ENCODE measurements around the gene NPHP1. TPM values are rescaled to one million over a fixed set of nuclear protein-coding genes. Genes with fewer than 3 reads are reported as not detected.
"Not testable (repeated sequence)": the region's sequence is repeated elsewhere in the genome, so short reads cannot be mapped to it uniquely, and the experiment has no call there.

NPHP1 gene
- total RNA-seq, 1 donor from 2014 or later, result 3.6 TPM

- Mint-ChIP-seq H3K27me3 (ENCODE audit: unreplicated experiment) (peaks cover 7% of the 10 kb centered on the region), H3K4me1 (ENCODE audit: unreplicated experiment) (peaks cover 9% of the 10 kb centered on the region), H3K4me3 (ENCODE audit: unreplicated experiment) (peak overlapping the region; percentile 89), H3K36me3 (ENCODE audit: unreplicated experiment) (no peaks in the 10 kb centered on the region), H3K9me3 (ENCODE audit: unreplicated experiment) (no peaks in the 10 kb centered on the region), H3K27ac (ENCODE audit: unreplicated experiment) (no peak overlapping the region)
- TF ChIP-seq, protein P1, sequence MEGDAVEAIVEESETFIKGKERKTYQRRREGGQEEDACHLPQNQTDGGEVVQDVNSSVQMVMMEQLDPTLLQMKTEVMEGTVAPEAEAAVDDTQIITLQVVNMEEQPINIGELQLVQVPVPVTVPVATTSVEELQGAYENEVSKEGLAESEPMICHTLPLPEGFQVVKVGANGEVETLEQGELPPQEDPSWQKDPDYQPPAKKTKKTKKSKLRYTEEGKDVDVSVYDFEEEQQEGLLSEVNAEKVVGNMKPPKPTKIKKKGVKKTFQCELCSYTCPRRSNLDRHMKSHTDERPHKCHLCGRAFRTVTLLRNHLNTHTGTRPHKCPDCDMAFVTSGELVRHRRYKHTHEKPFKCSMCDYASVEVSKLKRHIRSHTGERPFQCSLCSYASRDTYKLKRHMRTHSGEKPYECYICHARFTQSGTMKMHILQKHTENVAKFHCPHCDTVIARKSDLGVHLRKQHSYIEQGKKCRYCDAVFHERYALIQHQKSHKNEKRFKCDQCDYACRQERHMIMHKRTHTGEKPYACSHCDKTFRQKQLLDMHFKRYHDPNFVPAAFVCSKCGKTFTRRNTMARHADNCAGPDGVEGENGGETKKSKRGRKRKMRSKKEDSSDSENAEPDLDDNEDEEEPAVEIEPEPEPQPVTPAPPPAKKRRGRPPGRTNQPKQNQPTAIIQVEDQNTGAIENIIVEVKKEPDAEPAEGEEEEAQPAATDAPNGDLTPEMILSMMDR (IDR thresholded peaks at IDR 0.05), result no peak
- no peak for DNase-seq (ENCODE audit: extremely low spot score, unreplicated experiment)
Measured at GRCh38 chr2:110205660-110206455, 1.0 kb upstream of the NPHP1 start.

GRCh38 chr2:110198016-110198415, 6.8 kb downstream of the NPHP1 start:
- H3K4me3 Mint-ChIP-seq (ENCODE audit: unreplicated experiment), result no peak overlapping the region
- no peak for DNase-seq (ENCODE audit: extremely low spot score, unreplicated experiment)
- TF ChIP-seq, protein P1 (IDR thresholded peaks at IDR 0.05), result no peak
- H3K36me3 Mint-ChIP-seq (ENCODE audit: unreplicated experiment), result peaks cover 7% of the 10 kb centered on the region
- no peaks in the 10 kb centered on the region for H3K9me3 Mint-ChIP-seq (ENCODE audit: unreplicated experiment)
- H3K27ac Mint-ChIP-seq (ENCODE audit: unreplicated experiment), result no peak overlapping the region
- H3K4me1 Mint-ChIP-seq (ENCODE audit: unreplicated experiment), result no peaks in the 10 kb centered on the region
- H3K27me3 Mint-ChIP-seq (ENCODE audit: unreplicated experiment), result peaks cover 8% of the 10 kb centered on the region

GRCh38 chr2:110197452-110197851, 7.4 kb downstream of the NPHP1 start:
- TF ChIP-seq, protein P1 (IDR thresholded peaks at IDR 0.05), result no peak
- no peak for DNase-seq (ENCODE audit: extremely low spot score, unreplicated experiment)
- peaks cover 8% of the 10 kb centered on the region for H3K27me3 Mint-ChIP-seq (ENCODE audit: unreplicated experiment)
- no peaks in the 10 kb centered on the region for H3K4me1 Mint-ChIP-seq (ENCODE audit: unreplicated experiment)
- no peaks in the 10 kb centered on the region for H3K9me3 Mint-ChIP-seq (ENCODE audit: unreplicated experiment)
- H3K4me3 Mint-ChIP-seq (ENCODE audit: unreplicated experiment), result no peak overlapping the region
- no peak overlapping the region for H3K27ac Mint-ChIP-seq (ENCODE audit: unreplicated experiment)
- peaks cover 7% of the 10 kb centered on the region for H3K36me3 Mint-ChIP-seq (ENCODE audit: unreplicated experiment)

DNA sequence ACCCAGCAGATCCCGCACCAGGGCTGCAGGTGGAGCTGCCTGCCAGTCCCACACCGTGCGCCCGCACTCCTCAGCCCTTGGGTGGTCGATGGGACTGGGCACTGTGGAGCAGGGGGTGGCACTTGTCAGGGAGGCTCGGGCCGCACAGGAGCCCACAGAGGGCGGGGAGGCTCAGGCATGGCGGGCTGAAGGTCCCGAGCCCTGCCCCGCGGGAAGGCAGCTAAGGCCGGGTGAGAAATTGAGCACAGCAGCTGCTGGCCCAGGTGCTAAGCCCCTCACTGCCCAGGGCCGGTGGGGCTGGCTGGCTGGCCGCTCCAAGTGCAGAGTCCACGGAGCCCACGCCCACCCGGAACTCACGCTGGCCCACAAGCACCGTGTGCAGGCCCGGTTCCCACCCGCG, 14.6 kb downstream of the NPHP1 start:
- H3K36me3 Mint-ChIP-seq (ENCODE audit: unreplicated experiment), result peaks cover 16% of the 10 kb centered on the region
- H3K4me1 Mint-ChIP-seq (ENCODE audit: unreplicated experiment); H3K4me3 Mint-ChIP-seq (ENCODE audit: unreplicated experiment); DNase-seq (ENCODE audit: extremely low spot score, unreplicated experiment); H3K27ac Mint-ChIP-seq (ENCODE audit: unreplicated experiment): not testable (repeated sequence)
- peaks cover 23% of the 10 kb centered on the region for H3K9me3 Mint-ChIP-seq (ENCODE audit: unreplicated experiment)
- H3K27me3 Mint-ChIP-seq (ENCODE audit: unreplicated experiment), result peaks cover 11% of the 10 kb centered on the region

DNA sequence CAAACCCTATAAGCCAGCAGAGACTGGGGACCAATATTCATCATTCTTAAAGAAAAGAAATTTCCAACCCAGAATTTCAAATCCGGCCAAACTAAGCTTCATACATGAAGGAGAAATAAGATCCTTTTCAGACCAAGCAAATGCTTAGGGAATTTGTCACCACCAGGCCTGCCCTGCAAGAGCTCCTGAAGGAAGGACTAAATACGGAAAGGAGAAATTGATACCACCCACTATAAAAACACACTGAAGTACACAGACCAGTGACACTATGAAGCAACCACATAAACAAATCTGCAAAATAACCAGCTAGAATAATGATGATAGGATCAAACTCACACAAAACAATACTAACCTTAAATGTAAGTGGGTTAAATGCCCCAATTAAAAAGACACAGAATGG, 22.4 kb downstream of the NPHP1 start:
- Mint-ChIP-seq H3K27me3 (ENCODE audit: unreplicated experiment) (peaks cover 4% of the 10 kb centered on the region), H3K27ac (ENCODE audit: unreplicated experiment) (no peak overlapping the region), H3K4me3 (ENCODE audit: unreplicated experiment) (no peak overlapping the region), H3K4me1 (ENCODE audit: unreplicated experiment) (no peaks in the 10 kb centered on the region), H3K9me3 (ENCODE audit: unreplicated experiment) (peaks cover 21% of the 10 kb centered on the region), H3K36me3 (ENCODE audit: unreplicated experiment) (peaks cover 5% of the 10 kb centered on the region)
- no peak for DNase-seq (ENCODE audit: extremely low spot score, unreplicated experiment)
- TF ChIP-seq, protein P1 (IDR thresholded peaks at IDR 0.05), result no peak

All from osteocyte (in vitro differentiated cells).